CD4-positive, alpha-beta T cell treated with Interferon alpha-2 for 1 hour (primary cell): Measurements from ENCODE around the gene TRPM8.

Experiments
- DNase-seq, 2 donors: peaks; one replicate each; pipeline ENCODE4 v3.0.0-alpha.2; 2020 to 2022

Gene TRPM8

GRCh38 chr2:234050455-234051135, 133.4 kb downstream of the TRPM8 start, which contains the start of gene SPP2:
SPP2 (plus strand) TSS chr2:234050702; CDS start chr2:234050787, 85 bp downstream.
- no peak for DNase-seq

- no peak for DNase-seq
Measured at GRCh38 chr2:234051374-234052070, 134.3 kb downstream of the TRPM8 start.

- no peak for DNase-seq
Measured at GRCh38 chr2:234058881-234059280, 141.7 kb downstream of the TRPM8 start.

- DNase-seq: no peak
Measured at GRCh38 chr2:234060236-234060635, 143.1 kb downstream of the TRPM8 start.

- no peak for DNase-seq
Measured at GRCh38 chr2:234061624-234062257, 144.6 kb downstream of the TRPM8 start.

- DNase-seq: no peak
Measured at GRCh38 chr2:234066587-234066986, 149.4 kb downstream of the TRPM8 start.
